K562 (cell line): ENCODE measurements around the gene ACSL3. TPM values are rescaled to one million over a fixed set of nuclear protein-coding genes. Genes with fewer than 3 reads are reported as not detected.

ENCODE experiments used
- ATAC-seq: fragments of 200-7000 bp; cut with Tn5 transposase; 3 replicates; pipeline ENCODE4 v1.9.1; 2020; ENCODE audit warnings: moderate library complexity
- BruUV-seq: library from RNA; stranded (reverse); fragments of 400-500 nt; replicated peaks from 2 replicates; lab custom pipeline; 2021; lab: Mats Ljungman, UMichigan
- CTCF ChIA-PET: fragments of 300-600 bp; formaldehyde crosslinking; extraction: SDS; loops from one replicate; lab custom pipeline; 2021; ENCODE audit warnings: low intra/inter-chr PET ratio; lab: Yijun Ruan, JAX
- POLR2A ChIA-PET: fragments of 300-600, 350-650 bp; sonication (Branson Sonifier 250); formaldehyde crosslinking; extraction: SDS; loops from one replicate; lab custom pipeline; 2021; ENCODE audit warnings: antibody characterized with exemption, inconsistent platforms; lab: Yijun Ruan, JAX
- DNase-seq, 4 experiments: peaks; one replicate each; pipeline versions ENCODE4 v3.0.0 to v3.0.0-alpha.2; 2011 to 2018; ENCODE audit warnings: low spot score in 3 of 4, mixed read lengths in 3 of 4; ENCODE audit errors: extremely low read depth in 1 of 4
- FAIRE-seq: peaks from 2 replicates; lab custom pipeline; 2011; peaks lifted over from hg19 to GRCh38; lab: Jason Lieb, UNC
- H2AFZ ChIP-seq: 2 replicates; pipeline ENCODE4 v1.6.0; 2011; ENCODE audit warnings: low read depth, low read length, control low read depth, inconsistent platforms
- H3K27ac ChIP-seq: fragments of 200-600 bp; 3 replicates; pipeline ENCODE4 v1.8.0; 2011; ENCODE audit warnings: low read depth, mild to moderate bottlenecking, control low read depth, inconsistent platforms, low read length, moderate library complexity, mixed read lengths; ENCODE audit errors: extremely low read depth
- H3K27me3 ChIP-seq, 2 experiments: fragments of 300-600 bp in 1 of 2; 2 replicates in 1 of 2; 3 replicates in 1 of 2; pipeline versions ENCODE4 v1.6.0 to v1.8.0; 2011; ENCODE audit warnings: inconsistent platforms in 2 of 2, low read length in 2 of 2, mild to moderate bottlenecking in 1 of 2, mixed read lengths in 1 of 2, moderate library complexity in 1 of 2; ENCODE audit not compliant: control insufficient read depth in 2 of 2, insufficient read depth in 2 of 2
- H3K36me3 ChIP-seq: fragments of 300-600 bp; 3 replicates; pipeline ENCODE4 v1.8.0; 2011; ENCODE audit warnings: mild to moderate bottlenecking, low read length, inconsistent platforms; ENCODE audit not compliant: control insufficient read depth, insufficient read depth
- H3K4me1 ChIP-seq, 2 experiments: fragments of 200-600 bp in 1 of 2; replicated peaks in 1 of 2; 2 replicates in 1 of 2; 3 replicates in 1 of 2; pipeline versions ENCODE4 v1.5.1 to v1.8.0; 2011; ENCODE audit warnings: inconsistent platforms in 2 of 2, low read length in 2 of 2, mild to moderate bottlenecking in 1 of 2, mixed read lengths in 1 of 2, moderate library complexity in 1 of 2; ENCODE audit not compliant: control insufficient read depth in 2 of 2, insufficient read depth in 2 of 2
- H3K4me2 ChIP-seq: 2 replicates; pipeline ENCODE4 v1.6.1; 2011; ENCODE audit warnings: low read length, control low read depth, inconsistent platforms, mixed read lengths; ENCODE audit not compliant: insufficient read depth
- H3K4me3 ChIP-seq: fragments of 200-600 bp; sonication (generic), shearing (Covaris generic); 2 replicates; pipeline ENCODE4 v1.5.1; 2016; ENCODE audit warnings: control low read depth, inconsistent platforms
- H3K79me2 ChIP-seq: fragments of 200-600 bp; 3 replicates; pipeline ENCODE4 v1.8.0; 2011; ENCODE audit warnings: low read length, inconsistent platforms; ENCODE audit not compliant: control insufficient read depth, insufficient read depth
- H3K9ac ChIP-seq, 2 experiments: 2 replicates each; pipeline versions ENCODE4 v1.6.0 to v1.6.1; 2011; ENCODE audit warnings: low read depth in 2 of 2, low read length in 2 of 2, control low read depth in 1 of 2, inconsistent platforms in 1 of 2, mild to moderate bottlenecking in 1 of 2, mixed read lengths in 1 of 2; ENCODE audit not compliant: insufficient read depth in 1 of 2
- H3K9me1 ChIP-seq: one replicate; pipeline ENCODE4 v1.6.0; 2011; ENCODE audit warnings: inconsistent platforms, mild to moderate bottlenecking, low read length, moderate library complexity; ENCODE audit not compliant: control insufficient read depth, insufficient read depth
- H3K9me3 ChIP-seq: replicated peaks from 2 replicates; pipeline ENCODE4 v1.5.1; 2011; ENCODE audit warnings: low read depth, low read length, inconsistent platforms; ENCODE audit not compliant: control insufficient read depth, insufficient read depth
- H4K20me1 ChIP-seq: replicated peaks from 2 replicates; pipeline ENCODE4 v1.6.1; 2011; ENCODE audit warnings: low read length, inconsistent platforms, mixed read lengths; ENCODE audit not compliant: control insufficient read depth, insufficient read depth
- ATF7 ChIP-seq: fragments of 450-650 bp; IDR thresholded peaks from 2 replicates; pipeline ENCODE4 v1.7.1; 2014; ENCODE audit warnings: mild to moderate bottlenecking, moderate library complexity
- EGR1 ChIP-seq: fragments of 450-650 bp; conservative IDR thresholded peaks from 2 replicates; pipeline ENCODE4 v1.6.1; 2017; ENCODE audit warnings: mild to moderate bottlenecking
- ETV6 ChIP-seq, 3 experiments: fragments of 150-350 bp in 1 of 3; sonication (generic) in 1 of 3; formaldehyde crosslinking in 1 of 3; IDR thresholded peaks; 2 replicates each; pipeline versions ENCODE4 v1.6.1 to v1.8.0; 2014 to 2022; ENCODE audit warnings: borderline replicate concordance in 2 of 3, low read depth in 2 of 3, antibody characterized with exemption in 1 of 3, low read length in 1 of 3, mild to moderate bottlenecking in 1 of 3, missing genetic modification reagents in 1 of 3
- HIVEP1 ChIP-seq: fragments of 250-450 bp; sonication (Bioruptor Pico); IDR thresholded peaks from 2 replicates; pipeline ENCODE4 v1.4.0; 2020; ENCODE audit warnings: mild to moderate bottlenecking
- MCM2 ChIP-seq: fragments of 450-650 bp; IDR thresholded peaks from 2 replicates; pipeline ENCODE4 v1.6.1; 2017; ENCODE audit warnings: low read depth, mild to moderate bottlenecking
- MCM5 ChIP-seq: fragments of 450-650 bp; IDR thresholded peaks from 2 replicates; pipeline ENCODE4 v1.6.1; 2016; ENCODE audit warnings: low read depth
- MYNN ChIP-seq, 2 experiments: sonication (generic); formaldehyde crosslinking in 1 of 2; IDR thresholded peaks; 2 replicates each; pipeline versions ENCODE4 v1.5.0 to v1.6.1; 2016 to 2020; ENCODE audit warnings: antibody characterized with exemption in 1 of 2, missing genetic modification reagents in 1 of 2
- NFYB ChIP-seq: IDR thresholded peaks from 2 replicates; pipeline ENCODE4 v1.6.1; 2011; ENCODE audit warnings: mild to moderate bottlenecking, moderate library complexity; ENCODE audit not compliant: insufficient read length; ENCODE audit errors: extremely low read depth
- NR3C1 ChIP-seq: sonication (generic); formaldehyde crosslinking; IDR thresholded peaks from 2 replicates; pipeline ENCODE4 v1.8.1; 2022; ENCODE audit warnings: missing genetic modification reagents
- PHF20 ChIP-seq: fragments of 450-650 bp; IDR thresholded peaks from 2 replicates; pipeline ENCODE4 v1.6.1; 2018; ENCODE audit not compliant: partially characterized antibody
- SIN3A ChIP-seq, 2 experiments: fragments of 150-350 bp in 1 of 2; IDR thresholded peaks; 2 replicates each; pipeline ENCODE4 v1.6.1; 2011 to 2016; ENCODE audit warnings: borderline replicate concordance in 2 of 2, low read depth in 2 of 2, low read length in 2 of 2, mild to moderate bottlenecking in 2 of 2, moderate library complexity in 2 of 2; ENCODE audit not compliant: control insufficient read depth in 1 of 2
- TAF1 ChIP-seq: IDR thresholded peaks from 2 replicates; pipeline ENCODE4 v1.6.1; 2011; ENCODE audit warnings: mild to moderate bottlenecking, low read length, moderate library complexity; ENCODE audit not compliant: insufficient read depth, control insufficient read depth, severe bottlenecking; ENCODE audit errors: extremely low read depth
- ZNF444 ChIP-seq: fragments of 250-450 bp; sonication (Bioruptor Pico); IDR thresholded peaks from 2 replicates; pipeline ENCODE4 v1.4.0; 2020; ENCODE audit warnings: mild to moderate bottlenecking, moderate library complexity
- WGBS: fragments of 100-300 bp; shearing (Covaris generic); methylation state at CpG from one replicate; pipeline ENCODE4 v1.1.6; 2016; ENCODE audit warnings: low coverage, mixed read lengths; ENCODE audit not compliant: insufficient coverage; ENCODE audit errors: missing lambda C conversion rate; 5-methylcytosine and 5-hydroxymethylcytosine counted together
- in situ Hi-C: fragments of 300-500 bp; cut with MboI; formaldehyde crosslinking; loops from 4 replicates; pipeline ENCODE4 v1.15.0; 2018; ENCODE audit warnings: inconsistent platforms, mixed read lengths
- intact Hi-C: fragments of 100-400 bp; cut with micrococcal nuclease; formaldehyde crosslinking; loops from 2 replicates; pipeline ENCODE4 v1.14.2; 2022
- polyA plus RNA-seq, 8 experiments: library from polyadenylated mRNA; depleted of rRNA in 4 of 8; stranded (reverse) in 5 of 8; unstranded in 3 of 8; fragments of >200 nt; fragmentation: Nextera tagmentation in 2 of 8; fragmentation: Illumina TruSeq in 1 of 8; extraction: Ambion mirVana in 2 of 8; extraction: Trizol in 1 of 8; gene quantifications; 2 replicates each; pipeline versions ENCODE4 v1.2.1 to v1.2.3, GENCODE V29; 2011 to 2014; ENCODE audit warnings: inconsistent platforms in 1 of 8, missing spikeins in 1 of 8
- total RNA-seq, 7 experiments: library from RNA; depleted of rRNA in 6 of 7; stranded (reverse); fragments of >200 nt in 6 of 7; fragmentation: Illumina TruSeq in 2 of 7; extraction: Trizol in 2 of 7; gene quantifications; 2 replicates each; pipeline versions ENCODE4 v1.2.1 to v1.2.3, GENCODE V29; 2011 to 2021; ENCODE audit warnings: low replicate concordance in 1 of 7
- TF ChIP-seq, protein P1 (sequence below): fragments of 450-650 bp; formaldehyde crosslinking; IDR thresholded peaks from 2 replicates; pipeline ENCODE4 v1.4.0; 2020; ENCODE audit warnings: mild to moderate bottlenecking, moderate library complexity

The ACSL3 gene
- total and polyA plus RNA-seq, 9 of the 15 experiments (the other 6 are each of a cell fraction or from before 2014, with no cell fraction given), result 21.3 to 123 (median 85.2) TPM

DNA sequence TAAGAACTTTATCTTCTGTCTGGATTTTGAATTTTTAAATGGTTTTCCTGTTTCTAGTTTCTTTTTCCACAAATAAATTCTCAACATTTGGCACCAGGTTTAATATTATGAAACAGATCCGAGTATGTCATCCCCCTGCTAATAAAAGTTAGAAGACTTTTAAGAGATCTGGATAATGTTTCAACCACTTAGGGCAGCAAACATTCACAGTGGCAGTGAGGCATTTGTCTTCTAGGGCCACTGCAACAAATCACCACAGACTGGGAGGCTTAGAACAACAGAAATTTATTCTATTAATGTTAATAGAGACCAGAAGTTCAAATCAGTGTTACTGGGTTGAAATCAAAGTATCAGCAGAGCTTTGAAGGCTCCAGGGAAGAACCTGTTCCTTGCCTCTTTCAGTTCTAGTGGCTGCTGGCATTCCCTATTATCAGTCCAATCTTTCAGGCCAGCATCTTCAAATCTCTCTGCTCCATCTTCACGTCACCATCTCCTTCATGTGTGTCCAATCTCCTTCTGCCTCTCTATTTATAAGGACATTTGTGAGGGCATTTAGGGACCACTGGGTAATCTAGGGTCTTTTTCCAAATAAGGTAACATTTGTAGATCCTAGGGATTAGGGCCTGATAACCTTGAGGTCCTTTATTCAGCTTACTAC lies 23.4 kb downstream of the ACSL3 start:
- intact Hi-C loops, result no loop called here
- TF ChIP-seq NR3C1 (CRISPR knock-in tag) (no peak), EGR1 (no peak), HIVEP1 (no peak), MCM5 (no peak), ATF7 (no peak), ZNF444 (CRISPR knock-in tag) (no peak), MCM2 (no peak), ETV6 (IDR thresholded peaks at IDR 0.05; ENCODE audit: borderline replicate concordance in 1 of 2, low read depth in 2 of 2, low read length in 1 of 2) (no peak), ETV6 (CRISPR knock-in tag; IDR thresholded peaks at IDR 0.05; ENCODE audit: borderline replicate concordance) (no peak), TAF1 (no peak), NFYB (no peak), MYNN (IDR thresholded peaks at IDR 0.05) (no peak), MYNN (CRISPR knock-in tag; IDR thresholded peaks at IDR 0.05) (no peak), SIN3A (IDR thresholded peaks at IDR 0.05; ENCODE audit: borderline replicate concordance in 2 of 2, control insufficient read depth in 1 of 2, low read depth in 2 of 2, low read length in 2 of 2) (no peak), PHF20 (no peak)
- TF ChIP-seq, protein P1, sequence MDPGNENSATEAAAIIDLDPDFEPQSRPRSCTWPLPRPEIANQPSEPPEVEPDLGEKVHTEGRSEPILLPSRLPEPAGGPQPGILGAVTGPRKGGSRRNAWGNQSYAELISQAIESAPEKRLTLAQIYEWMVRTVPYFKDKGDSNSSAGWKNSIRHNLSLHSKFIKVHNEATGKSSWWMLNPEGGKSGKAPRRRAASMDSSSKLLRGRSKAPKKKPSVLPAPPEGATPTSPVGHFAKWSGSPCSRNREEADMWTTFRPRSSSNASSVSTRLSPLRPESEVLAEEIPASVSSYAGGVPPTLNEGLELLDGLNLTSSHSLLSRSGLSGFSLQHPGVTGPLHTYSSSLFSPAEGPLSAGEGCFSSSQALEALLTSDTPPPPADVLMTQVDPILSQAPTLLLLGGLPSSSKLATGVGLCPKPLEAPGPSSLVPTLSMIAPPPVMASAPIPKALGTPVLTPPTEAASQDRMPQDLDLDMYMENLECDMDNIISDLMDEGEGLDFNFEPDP (CRISPR knock-in tag), result no peak
- TF ChIP-seq, all 486 proteins: peak for 0
- 9% methylated on average over 2 of the region's 2 CpGs for WGBS
- H3K36me3 ChIP-seq, result peaks cover 9% of the 10 kb centered on the region; the same call in 2 of the 3 replicates
- CTCF ChIA-PET, result no interaction called here
- H3K79me2 ChIP-seq, result peaks cover 98% of the 10 kb centered on the region
- H2AFZ ChIP-seq, result no peak overlapping the region
- no peak for FAIRE-seq
- in situ Hi-C loops, result no loop called here
- H3K9me1 ChIP-seq, result no peaks in the 10 kb centered on the region
- POLR2A ChIA-PET, result interaction anchor here (1.0 kb wide), 1 partner anchor 11 kb away, joined by 3 read pairs; no protein-coding TSS in a partner anchor
- BruUV-seq, result no TSS peak
- H3K4me1 ChIP-seq, result peaks cover 0 to 10% of the 10 kb centered on the region in 2 experiments; a peak in 3 of 5 replicates
- H4K20me1 ChIP-seq, result peaks cover 31% of the 10 kb centered on the region
- H3K4me2 ChIP-seq, result no peak overlapping the region
- no peaks in the 10 kb centered on the region for H3K9me3 ChIP-seq
- no peaks in the 10 kb centered on the region for H3K27me3 ChIP-seq
- DNase-seq, result no peak
- ATAC-seq, result no peak
- no peak overlapping the region for H3K9ac ChIP-seq
- no peak overlapping the region for H3K4me3 ChIP-seq
- H3K27ac ChIP-seq, result no peak overlapping the region
